ENCODE data around the gene RAMP3. TPM values are rescaled to one million over a fixed set of nuclear protein-coding genes. Genes with fewer than 3 reads are reported as not detected.

Gene RAMP3
- total RNA-seq, 1 experiment from 2014 or later: not detected

DNA sequence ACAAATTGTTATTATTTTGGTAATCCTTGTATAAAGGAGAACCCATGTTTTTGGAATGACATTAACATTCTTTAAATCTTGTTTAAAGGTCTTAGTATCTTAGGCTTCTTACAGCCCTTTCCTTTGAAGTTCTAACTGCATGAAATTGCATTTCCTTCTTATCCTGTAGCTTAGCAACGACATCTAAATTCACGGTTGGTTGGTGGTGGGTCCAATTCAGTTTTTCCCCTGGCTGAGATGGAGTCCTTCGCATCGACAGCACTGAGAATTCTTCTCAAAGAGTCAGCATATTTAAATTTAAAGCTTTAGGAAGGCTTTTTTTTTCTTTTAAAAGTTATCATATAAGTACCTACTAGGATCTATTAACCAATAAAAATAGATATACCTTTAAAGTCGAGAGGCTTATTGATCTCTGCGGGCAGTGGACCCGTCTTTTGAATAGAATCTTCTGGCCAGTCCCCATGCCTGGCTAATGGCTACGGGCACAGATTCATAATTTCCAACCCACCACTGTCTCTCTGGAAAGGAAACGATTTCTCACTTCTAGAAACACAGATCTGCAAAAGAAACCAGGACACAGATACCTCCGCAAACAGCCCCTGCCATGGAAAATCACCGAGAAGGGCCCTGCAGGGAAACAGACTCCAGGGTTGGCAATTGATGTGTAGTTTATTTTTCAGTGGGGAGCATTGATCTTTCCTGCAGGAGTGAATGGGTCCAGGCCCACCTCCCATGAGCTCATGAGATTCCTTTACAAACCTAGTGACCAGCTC is 63.4 kb downstream of the RAMP3 start:
- BruUV-seq (replicated peaks): no TSS peak
- Histone ChIP-seq H3K4me3 (no peak overlapping the region), H3K4me1 (replicated peaks; ENCODE audit: insufficient read depth) (no peaks in the 10 kb centered on the region), H3K79me2 (ENCODE audit: low read depth) (no peaks in the 10 kb centered on the region), H2AFZ (no peak overlapping the region), H3K9me3 (ENCODE audit: insufficient read depth, low read depth) (no peaks in the 10 kb centered on the region), H3K4me2 (no peak overlapping the region), H4K20me1 (ENCODE audit: insufficient read depth) (no peaks in the 10 kb centered on the region), H3K27ac (no peak overlapping the region), H3K36me3 (ENCODE audit: low read depth) (no peaks in the 10 kb centered on the region), H3F3A (ENCODE audit: insufficient read depth, low read depth) (no peaks in the 10 kb centered on the region), H3K27me3 (ENCODE audit: insufficient read depth, low read depth) (peaks cover 96% of the 10 kb centered on the region), H3K9me2 (ENCODE audit: insufficient read depth) (no peaks in the 10 kb centered on the region)
- no peak for DNase-seq
- intact Hi-C loops (cut with micrococcal nuclease; ENCODE audit: unreplicated experiment): no loop called here
- ChIA-PET CTCF (no interaction called here), POLR2A (ENCODE audit: unreplicated experiment) (no interaction called here)
- no peak for TF ChIP-seq EZH2 (IDR thresholded peaks at IDR 0.05; ENCODE audit: low read depth)
- TF ChIP-seq, protein P1, sequence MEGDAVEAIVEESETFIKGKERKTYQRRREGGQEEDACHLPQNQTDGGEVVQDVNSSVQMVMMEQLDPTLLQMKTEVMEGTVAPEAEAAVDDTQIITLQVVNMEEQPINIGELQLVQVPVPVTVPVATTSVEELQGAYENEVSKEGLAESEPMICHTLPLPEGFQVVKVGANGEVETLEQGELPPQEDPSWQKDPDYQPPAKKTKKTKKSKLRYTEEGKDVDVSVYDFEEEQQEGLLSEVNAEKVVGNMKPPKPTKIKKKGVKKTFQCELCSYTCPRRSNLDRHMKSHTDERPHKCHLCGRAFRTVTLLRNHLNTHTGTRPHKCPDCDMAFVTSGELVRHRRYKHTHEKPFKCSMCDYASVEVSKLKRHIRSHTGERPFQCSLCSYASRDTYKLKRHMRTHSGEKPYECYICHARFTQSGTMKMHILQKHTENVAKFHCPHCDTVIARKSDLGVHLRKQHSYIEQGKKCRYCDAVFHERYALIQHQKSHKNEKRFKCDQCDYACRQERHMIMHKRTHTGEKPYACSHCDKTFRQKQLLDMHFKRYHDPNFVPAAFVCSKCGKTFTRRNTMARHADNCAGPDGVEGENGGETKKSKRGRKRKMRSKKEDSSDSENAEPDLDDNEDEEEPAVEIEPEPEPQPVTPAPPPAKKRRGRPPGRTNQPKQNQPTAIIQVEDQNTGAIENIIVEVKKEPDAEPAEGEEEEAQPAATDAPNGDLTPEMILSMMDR (conservative IDR thresholded peaks at IDR 0.05): no peak

DNA sequence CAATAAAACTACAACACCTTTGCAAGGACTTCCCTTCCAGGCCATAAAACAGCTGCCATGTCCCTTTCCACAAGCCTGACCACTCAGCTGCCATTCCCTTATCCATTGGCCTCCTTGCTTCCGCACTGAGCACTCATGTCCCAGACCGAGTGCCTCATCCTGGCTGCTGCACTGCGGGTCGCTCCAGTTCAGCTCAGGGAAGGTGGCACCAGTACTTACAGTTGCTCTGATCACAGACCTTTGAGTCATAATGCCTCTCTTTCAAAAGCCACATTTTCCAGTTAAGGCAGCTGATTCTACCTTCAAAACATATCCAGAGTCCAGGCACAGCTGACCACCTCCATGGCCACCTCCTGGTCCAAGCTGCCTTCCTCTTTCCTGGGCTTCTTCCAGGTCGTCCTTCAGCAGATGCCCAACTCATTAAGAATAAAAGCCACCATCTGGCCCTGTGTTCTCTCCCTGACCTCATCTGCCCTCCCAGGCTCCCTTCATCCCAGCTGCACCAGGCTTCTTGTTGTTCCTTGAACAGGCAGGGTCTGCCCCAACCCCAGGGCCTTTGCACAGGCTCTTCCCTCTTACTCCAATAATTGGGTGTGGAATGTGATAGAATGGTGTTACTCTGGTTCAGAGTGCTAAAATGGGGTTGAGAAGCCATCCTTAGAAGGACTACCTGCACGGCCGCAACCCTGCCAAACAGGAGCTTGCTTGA is 64.5 kb downstream of the RAMP3 start:
- H3K4me2 ChIP-seq: no peak overlapping the region
- H3K79me2 ChIP-seq (ENCODE audit: low read depth): no peaks in the 10 kb centered on the region
- H3K27ac ChIP-seq: no peak overlapping the region
- H3K9me2 ChIP-seq (ENCODE audit: insufficient read depth): no peaks in the 10 kb centered on the region
- no peak overlapping the region for H3K4me3 ChIP-seq
- H4K20me1 ChIP-seq (ENCODE audit: insufficient read depth): no peaks in the 10 kb centered on the region
- no peaks in the 10 kb centered on the region for H3F3A ChIP-seq (ENCODE audit: insufficient read depth, low read depth)
- BruUV-seq (replicated peaks): no TSS peak
- H3K27me3 ChIP-seq (ENCODE audit: insufficient read depth, low read depth): peaks cover 96% of the 10 kb centered on the region
- ChIA-PET POLR2A (ENCODE audit: unreplicated experiment) (no interaction called here), CTCF (no interaction called here)
- no peaks in the 10 kb centered on the region for H3K9me3 ChIP-seq (ENCODE audit: insufficient read depth, low read depth)
- no peaks in the 10 kb centered on the region for H3K4me1 ChIP-seq (replicated peaks; ENCODE audit: insufficient read depth)
- no peak for DNase-seq
- TF ChIP-seq, protein P1 (conservative IDR thresholded peaks at IDR 0.05): no peak
- TF ChIP-seq EZH2 (IDR thresholded peaks at IDR 0.05; ENCODE audit: low read depth): no peak
- no peaks in the 10 kb centered on the region for H3K36me3 ChIP-seq (ENCODE audit: low read depth)
- H2AFZ ChIP-seq: no peak overlapping the region
- intact Hi-C loops (cut with micrococcal nuclease; ENCODE audit: unreplicated experiment): no loop called here

DNA sequence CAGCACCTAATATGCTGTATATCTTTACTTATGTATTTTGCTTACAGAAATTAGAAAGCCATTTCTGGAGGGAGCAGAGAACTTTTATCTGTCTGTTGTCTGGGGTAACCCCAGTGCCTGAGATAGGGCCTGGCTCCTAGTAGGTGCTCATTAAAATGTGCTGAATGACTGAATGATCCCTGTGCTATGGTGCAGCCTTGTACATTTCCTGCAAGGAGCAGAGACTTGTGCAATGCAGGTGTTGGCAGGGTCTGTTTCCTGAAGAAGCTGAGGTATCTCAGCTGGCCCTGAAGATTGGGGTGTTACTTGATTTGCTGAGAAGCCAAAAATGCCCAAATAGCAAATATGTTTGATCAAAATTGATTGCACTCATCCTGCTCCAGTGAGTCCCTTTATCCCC is 65.5 kb downstream of the RAMP3 start:
- Histone ChIP-seq H4K20me1 (ENCODE audit: insufficient read depth) (no peaks in the 10 kb centered on the region), H3K4me3 (no peak overlapping the region), H3K9me2 (ENCODE audit: insufficient read depth) (no peaks in the 10 kb centered on the region), H3K79me2 (ENCODE audit: low read depth) (no peaks in the 10 kb centered on the region), H3K36me3 (ENCODE audit: low read depth) (no peaks in the 10 kb centered on the region), H2AFZ (no peak overlapping the region), H3K27me3 (ENCODE audit: insufficient read depth, low read depth) (peaks cover 96% of the 10 kb centered on the region), H3K4me2 (no peak overlapping the region), H3K4me1 (replicated peaks; ENCODE audit: insufficient read depth) (no peaks in the 10 kb centered on the region), H3F3A (ENCODE audit: insufficient read depth, low read depth) (no peaks in the 10 kb centered on the region), H3K9me3 (ENCODE audit: insufficient read depth, low read depth) (no peaks in the 10 kb centered on the region), H3K27ac (no peak overlapping the region)
- no TSS peak for BruUV-seq (replicated peaks)
- POLR2A ChIA-PET (ENCODE audit: unreplicated experiment): no interaction called here
- no peak for TF ChIP-seq EZH2 (IDR thresholded peaks at IDR 0.05; ENCODE audit: low read depth)
- TF ChIP-seq, protein P1 (conservative IDR thresholded peaks at IDR 0.05): no peak
- no peak for DNase-seq
- intact Hi-C loops (cut with micrococcal nuclease; ENCODE audit: unreplicated experiment): no loop called here
- CTCF ChIA-PET: no interaction called here
